K562 (cell line): ENCODE results near the gene AP3M1. TPM values are rescaled to one million over a fixed set of nuclear protein-coding genes. Genes with fewer than 3 reads are reported as not detected.

Experiments
- CREBBP ChIP-seq: IDR thresholded peaks from one replicate; pipeline ENCODE4 v1.6.1; 2012; ENCODE audit warnings: low read depth, mild to moderate bottlenecking, control low read depth, inconsistent platforms, low read length
- CTBP1 ChIP-seq: fragments of 450-650 bp; IDR thresholded peaks from 2 replicates; pipeline ENCODE4 v1.6.1; 2016; ENCODE audit warnings: borderline replicate concordance
- ESRRA ChIP-seq: fragments of 450-650 bp; IDR thresholded peaks from 2 replicates; pipeline ENCODE4 v1.6.1; 2014; ENCODE audit warnings: low read depth, mild to moderate bottlenecking, moderate library complexity, borderline replicate concordance
- MGA ChIP-seq: fragments of 450-650 bp; IDR thresholded peaks from 2 replicates; pipeline ENCODE4 v1.6.1; 2016; ENCODE audit warnings: mild to moderate bottlenecking, moderate library complexity
- MITF ChIP-seq: IDR thresholded peaks from 2 replicates; pipeline ENCODE4 v1.6.1; 2014; ENCODE audit warnings: antibody characterized with exemption
- NFATC3 ChIP-seq: fragments of 450-650 bp; IDR thresholded peaks from 2 replicates; pipeline ENCODE4 v1.6.1; 2017; ENCODE audit warnings: mild to moderate bottlenecking
- NFE2 ChIP-seq: IDR thresholded peaks from 2 replicates; pipeline ENCODE4 v1.6.1; 2014; ENCODE audit warnings: antibody characterized with exemption, low read depth
- POLR2A ChIP-seq: fragments of 450-650 bp; conservative IDR thresholded peaks from 2 replicates; pipeline ENCODE4 v1.6.1; 2016
- TARDBP ChIP-seq: fragments of 450-650 bp; IDR thresholded peaks from 2 replicates; pipeline ENCODE4 v1.6.1; 2016
- YBX1 ChIP-seq: fragments of 450-650 bp; IDR thresholded peaks from 2 replicates; pipeline ENCODE4 v1.7.1; 2016; ENCODE audit warnings: mild to moderate bottlenecking
- ZC3H4 ChIP-seq: sonication (generic); formaldehyde crosslinking; IDR thresholded peaks from 2 replicates; pipeline ENCODE4 v1.9.0; 2021; ENCODE audit warnings: missing genetic modification reagents, borderline replicate concordance
- ZEB2 ChIP-seq: fragments of 450-650 bp; IDR thresholded peaks from 2 replicates; pipeline ENCODE4 v1.6.1; 2016
- ZFPM2 ChIP-seq: fragments of 250-450 bp; sonication (Bioruptor Pico); IDR thresholded peaks from 2 replicates; pipeline ENCODE4 v1.5.1; 2022; ENCODE audit warnings: mild to moderate bottlenecking
- ZNF263 ChIP-seq: sonication (generic); formaldehyde crosslinking; IDR thresholded peaks from 2 replicates; pipeline ENCODE4 v1.8.0; 2022; ENCODE audit warnings: mild to moderate bottlenecking, missing genetic modification reagents, borderline replicate concordance
- ZNF316 ChIP-seq: fragments of 450-650 bp; IDR thresholded peaks from 2 replicates; pipeline ENCODE4 v1.6.1; 2016
- ZNF668 ChIP-seq: fragments of 250-450 bp; sonication (Bioruptor Pico); IDR thresholded peaks from 2 replicates; pipeline ENCODE4 v1.8.0; 2022; ENCODE audit warnings: mild to moderate bottlenecking, inconsistent platforms
- ZNF707 ChIP-seq: fragments of 250-450 bp; sonication (Bioruptor Pico); conservative IDR thresholded peaks from 2 replicates; pipeline ENCODE4 v1.8.0; 2022; ENCODE audit warnings: inconsistent platforms, mild to moderate bottlenecking, moderate library complexity
- ZNF780A ChIP-seq: fragments of 250-450 bp; sonication (Bioruptor Pico); IDR thresholded peaks from 2 replicates; pipeline ENCODE4 v1.5.0; 2021; ENCODE audit warnings: mild to moderate bottlenecking
- polyA plus RNA-seq, 8 experiments: library from polyadenylated mRNA; depleted of rRNA in 4 of 8; stranded (reverse) in 5 of 8; unstranded in 3 of 8; fragments of >200 nt; fragmentation: Nextera tagmentation in 2 of 8; fragmentation: Illumina TruSeq in 1 of 8; extraction: Ambion mirVana in 2 of 8; extraction: Trizol in 1 of 8; gene quantifications; 2 replicates each; pipeline versions ENCODE4 v1.2.1 to v1.2.3, GENCODE V29; 2011 to 2014; ENCODE audit warnings: inconsistent platforms in 1 of 8, missing spikeins in 1 of 8
- total RNA-seq, 7 experiments: library from RNA; depleted of rRNA in 6 of 7; stranded (reverse); fragments of >200 nt in 6 of 7; fragmentation: Illumina TruSeq in 2 of 7; extraction: Trizol in 2 of 7; gene quantifications; 2 replicates each; pipeline versions ENCODE4 v1.2.1 to v1.2.3, GENCODE V29; 2011 to 2021; ENCODE audit warnings: low replicate concordance in 1 of 7

Gene AP3M1
- total and polyA plus RNA-seq, 9 of the 15 experiments (the other 6 are each of a cell fraction or from before 2014, with no cell fraction given) = 44.3 to 135 (median 67.6) TPM

GRCh38 chr10:74150990-74151878, 606 bp upstream of the AP3M1 start, which contains the start of gene ADK (continued):
- no peak for TF ChIP-seq ZFPM2 (CRISPR knock-in tag)
- TF ChIP-seq ZNF263 (CRISPR knock-in tag) = peak; percentile 85
- TF ChIP-seq TARDBP = peak; percentile 55; the same call in 1 of the 2 replicates
- TF ChIP-seq ZNF316 = 0 out of 2 replicates have a peak, but pooled peaks have one; percentile 10
- no peak for TF ChIP-seq ZNF668 (CRISPR knock-in tag)
- TF ChIP-seq ZNF780A = no peak
- TF ChIP-seq CTBP1 = no peak; the same call in none of the 2 replicates
- no peak for TF ChIP-seq NFE2
- TF ChIP-seq MGA = peak; percentile 73
- TF ChIP-seq ESRRA = peak; percentile 61
- TF ChIP-seq NFATC3 = no peak
- no peak for TF ChIP-seq ZEB2
- TF ChIP-seq MITF = no peak
- TF ChIP-seq CREBBP = no peak
- TF ChIP-seq ZNF707 (CRISPR knock-in tag) = no peak
- peak; percentile 87 for TF ChIP-seq POLR2A
- 0 out of 2 replicates have a peak, but pooled peaks have one; percentile 12 for TF ChIP-seq ZC3H4
- no peak for TF ChIP-seq YBX1
